Endothelial cell of umbilical vein (primary cell): Measurements from ENCODE around the gene MYEOV. TPM values are rescaled to one million over a fixed set of nuclear protein-coding genes. Genes with fewer than 3 reads are reported as not detected.

Experiments
- BruUV-seq: library from RNA; stranded (reverse); fragments of 400-500 nt; replicated peaks from 2 replicates; lab custom pipeline; 2021; lab: Mats Ljungman, UMichigan
- CTCF ChIA-PET: fragments of 300-600, 350-600 bp; sonication (Branson Sonifier 250); formaldehyde crosslinking; loops from one replicate; lab custom pipeline; 2021; ENCODE audit warnings: antibody characterized with exemption, inconsistent platforms; lab: Charles Lee
- POLR2A ChIA-PET: fragments of 300-600, 350-600 bp; sonication (Branson Sonifier 250); formaldehyde crosslinking; loops from one replicate; lab custom pipeline; 2021; ENCODE audit warnings: antibody characterized with exemption, inconsistent platforms; lab: Charles Lee
- DNase-seq: peaks from one replicate; pipeline ENCODE4 v3.0.0-alpha.2; 2011; ENCODE audit warnings: low read depth, low spot score
- FAIRE-seq: peaks from 2 replicates; lab custom pipeline; 2011; peaks lifted over from hg19 to GRCh38; lab: Jason Lieb, UNC
- H2AFZ ChIP-seq: 2 replicates; pipeline ENCODE4 v1.6.0; 2012; ENCODE audit warnings: low read depth, low read length, control low read depth, inconsistent platforms
- H3K27ac ChIP-seq: 2 replicates; pipeline ENCODE4 v1.5.1; 2011; ENCODE audit warnings: low read depth, mild to moderate bottlenecking, control low read depth, low read length, moderate library complexity; ENCODE audit not compliant: insufficient read depth
- H3K27me3 ChIP-seq, 2 experiments: 2 replicates each; pipeline versions ENCODE4 v1.6.0 to v1.6.1; 2011; ENCODE audit warnings: low read length in 2 of 2, mixed read lengths in 1 of 2; ENCODE audit not compliant: control insufficient read depth in 2 of 2, insufficient read depth in 2 of 2
- H3K36me3 ChIP-seq, 2 experiments: 2 replicates in 1 of 2; 3 replicates in 1 of 2; pipeline ENCODE4 v1.5.1; 2011; ENCODE audit warnings: low read length in 2 of 2, mild to moderate bottlenecking in 1 of 2, moderate library complexity in 1 of 2; ENCODE audit not compliant: control insufficient read depth in 2 of 2, insufficient read depth in 2 of 2; ENCODE audit errors: extremely low read depth in 1 of 2
- H3K4me1 ChIP-seq: 3 replicates; pipeline ENCODE4 v1.5.1; 2011; ENCODE audit warnings: mild to moderate bottlenecking, low read length; ENCODE audit not compliant: control insufficient read depth, insufficient read depth; ENCODE audit errors: extremely low read depth
- H3K4me2 ChIP-seq: 2 replicates; pipeline ENCODE4 v1.6.1; 2011; ENCODE audit warnings: low read length, control low read depth, mixed read lengths; ENCODE audit not compliant: insufficient read depth
- H3K4me3 ChIP-seq, 3 experiments: fragments of 200-600 bp in 1 of 3; sonication (generic), shearing (Covaris generic) in 1 of 3; replicated peaks in 1 of 3; 2 replicates each; pipeline ENCODE4 v1.5.1; 2011 to 2016; ENCODE audit warnings: control low read depth in 3 of 3, low read length in 3 of 3, mild to moderate bottlenecking in 2 of 3, inconsistent platforms in 1 of 3, low read depth in 1 of 3, moderate library complexity in 1 of 3; ENCODE audit not compliant: insufficient read depth in 1 of 3
- H3K79me2 ChIP-seq: 2 replicates; pipeline ENCODE4 v1.6.0; 2012; ENCODE audit warnings: low read length, inconsistent platforms; ENCODE audit not compliant: control insufficient read depth, insufficient read depth
- H3K9ac ChIP-seq: replicated peaks from 2 replicates; pipeline ENCODE3; 2011; ENCODE audit warnings: low read length, control low read depth; ENCODE audit not compliant: insufficient read depth; ENCODE audit errors: extremely low read depth
- H3K9me1 ChIP-seq: replicated peaks from 3 replicates; pipeline ENCODE4 v1.6.0; 2011; ENCODE audit warnings: mild to moderate bottlenecking, low read length; ENCODE audit not compliant: control insufficient read depth, insufficient read depth; ENCODE audit errors: extremely low read depth
- H3K9me3 ChIP-seq: replicated peaks from 2 replicates; pipeline ENCODE4 v1.5.1; 2012; ENCODE audit warnings: low read length, inconsistent platforms; ENCODE audit not compliant: control insufficient read depth, insufficient read depth
- H4K20me1 ChIP-seq: replicated peaks from 2 replicates; pipeline ENCODE3; 2011; ENCODE audit warnings: mild to moderate bottlenecking, low read length; ENCODE audit not compliant: control insufficient read depth, insufficient read depth; ENCODE audit errors: extremely low read depth
- FOS ChIP-seq: IDR thresholded peaks from 2 replicates; pipeline ENCODE4 v1.6.1; 2011; ENCODE audit warnings: mild to moderate bottlenecking, low read length, moderate library complexity, borderline replicate concordance; ENCODE audit not compliant: insufficient read depth
- GATA2 ChIP-seq: IDR thresholded peaks from 2 replicates; pipeline ENCODE4 v1.7.0; 2011; ENCODE audit warnings: low read depth, mild to moderate bottlenecking, moderate library complexity, mixed read lengths, low read length; ENCODE audit not compliant: insufficient read length, insufficient read depth
- JUN ChIP-seq: IDR thresholded peaks from 2 replicates; pipeline ENCODE4 v1.6.1; 2011; ENCODE audit warnings: borderline replicate concordance, low read depth; ENCODE audit not compliant: insufficient read length, insufficient read depth
- MYC ChIP-seq: IDR thresholded peaks from one replicate; pipeline ENCODE4 v1.6.1; 2011; ENCODE audit warnings: mild to moderate bottlenecking, low read depth, low read length
- POLR2A ChIP-seq: IDR thresholded peaks from 2 replicates; pipeline ENCODE4 v1.6.1; 2012; ENCODE audit warnings: low read depth, mild to moderate bottlenecking, control low read depth, low read length
- POLR2AphosphoS5 ChIP-seq: IDR thresholded peaks from 2 replicates; pipeline ENCODE4 v1.6.1; 2012; ENCODE audit warnings: low read depth, mild to moderate bottlenecking, control low read depth, low read length, moderate library complexity; ENCODE audit not compliant: insufficient read depth
- dilution Hi-C: fragments of 300-500 bp; cut with MboI; formaldehyde crosslinking; loops from one replicate; pipeline ENCODE4 v1.15.0; 2019; ENCODE audit warnings: low sequenced_read_pairs; ENCODE audit not compliant: extremely low pct_ligation_motif_present
- intact Hi-C: fragments of 100-400 bp; cut with micrococcal nuclease; formaldehyde crosslinking; loops from one replicate; pipeline ENCODE4 v1.10.0; 2022
- polyA plus RNA-seq, 4 experiments: library from polyadenylated mRNA; depleted of rRNA in 3 of 4; stranded (reverse) in 3 of 4; unstranded in 1 of 4; fragments of >200 nt; gene quantifications; 2 replicates each; pipeline versions ENCODE4 v1.2.1 to v1.2.3, GENCODE V29; 2011 to 2012; ENCODE audit warnings: missing spikeins in 1 of 4
- total RNA-seq: library from RNA; stranded (reverse); gene quantifications from 2 replicates; pipeline ENCODE4 v1.2.3, GENCODE V29; 2021
- TF ChIP-seq, protein P1 (sequence below): IDR thresholded peaks from 2 replicates; pipeline ENCODE4 v1.6.1; 2011; ENCODE audit not compliant: insufficient read depth, insufficient read length
- TF ChIP-seq, protein P2 (sequence below), 2 donors: IDR thresholded peaks; 1 replicate in 1 of 2; 2 replicates in 1 of 2; pipeline ENCODE4 v1.5.1; 2011; ENCODE audit warnings: low read length in 2 of 2, mild to moderate bottlenecking in 2 of 2, moderate library complexity in 2 of 2, control low read depth in 1 of 2, inconsistent platforms in 1 of 2, low read depth in 1 of 2; ENCODE audit not compliant: insufficient read depth in 1 of 2; ENCODE audit errors: extremely low read depth in 1 of 2

MYEOV gene
- total and polyA plus RNA-seq, 2 donors (not counting 3 experiments of a cell fraction or from before 2014, with no cell fraction given) = 3.8 to 14.4 TPM

DNA sequence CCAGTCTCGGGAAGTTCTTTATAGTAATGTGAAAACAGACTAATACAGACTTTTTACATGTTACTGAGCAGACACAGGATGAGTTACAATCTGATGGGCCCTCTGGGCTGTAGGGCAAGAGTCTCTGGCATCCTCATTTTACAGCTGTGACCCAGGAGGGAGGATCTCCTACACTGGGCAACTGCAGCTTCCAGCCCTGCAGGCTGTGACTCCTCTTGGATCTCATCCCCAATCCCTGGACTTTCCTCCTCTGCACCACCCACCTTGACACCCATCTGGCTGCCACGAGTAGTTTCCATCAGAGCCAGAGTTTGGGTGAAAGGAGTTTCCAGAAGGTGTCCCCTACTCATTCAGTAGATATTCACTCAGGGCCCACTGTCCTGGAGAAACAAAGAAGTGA, 48.9 kb upstream of the MYEOV start:
- intact Hi-C loops (no loop called here), dilution Hi-C loops (no loop called here)
- BruUV-seq = no TSS peak
- Histone ChIP-seq H3K36me3 (no peaks in the 10 kb centered on the region), H3K9ac (no peak overlapping the region), H4K20me1 (no peaks in the 10 kb centered on the region), H3K27ac (no peak overlapping the region), H3K4me1 (no peaks in the 10 kb centered on the region), H3K9me1 (no peaks in the 10 kb centered on the region), H3K79me2 (no peaks in the 10 kb centered on the region), H3K9me3 (no peaks in the 10 kb centered on the region), H3K4me2 (no peak overlapping the region), H3K27me3 (peaks cover 8 to 10% of the 10 kb centered on the region in 2 experiments), H3K4me3 (no peak overlapping the region), H2AFZ (no peak overlapping the region)
- DNase-seq (no peak), FAIRE-seq (no peak)
- CTCF ChIA-PET = interaction anchor here (1.4 kb wide), 1 partner anchor 143 kb away, joined by 4 read pairs; no protein-coding TSS in a partner anchor
- no peak for TF ChIP-seq POLR2A
- TF ChIP-seq POLR2AphosphoS5 = no peak
- TF ChIP-seq GATA2 = no peak
- no peak for TF ChIP-seq MYC
- no peak for TF ChIP-seq FOS
- TF ChIP-seq, protein P1, sequence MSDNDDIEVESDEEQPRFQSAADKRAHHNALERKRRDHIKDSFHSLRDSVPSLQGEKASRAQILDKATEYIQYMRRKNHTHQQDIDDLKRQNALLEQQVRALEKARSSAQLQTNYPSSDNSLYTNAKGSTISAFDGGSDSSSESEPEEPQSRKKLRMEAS = no peak
- TF ChIP-seq, protein P2, sequence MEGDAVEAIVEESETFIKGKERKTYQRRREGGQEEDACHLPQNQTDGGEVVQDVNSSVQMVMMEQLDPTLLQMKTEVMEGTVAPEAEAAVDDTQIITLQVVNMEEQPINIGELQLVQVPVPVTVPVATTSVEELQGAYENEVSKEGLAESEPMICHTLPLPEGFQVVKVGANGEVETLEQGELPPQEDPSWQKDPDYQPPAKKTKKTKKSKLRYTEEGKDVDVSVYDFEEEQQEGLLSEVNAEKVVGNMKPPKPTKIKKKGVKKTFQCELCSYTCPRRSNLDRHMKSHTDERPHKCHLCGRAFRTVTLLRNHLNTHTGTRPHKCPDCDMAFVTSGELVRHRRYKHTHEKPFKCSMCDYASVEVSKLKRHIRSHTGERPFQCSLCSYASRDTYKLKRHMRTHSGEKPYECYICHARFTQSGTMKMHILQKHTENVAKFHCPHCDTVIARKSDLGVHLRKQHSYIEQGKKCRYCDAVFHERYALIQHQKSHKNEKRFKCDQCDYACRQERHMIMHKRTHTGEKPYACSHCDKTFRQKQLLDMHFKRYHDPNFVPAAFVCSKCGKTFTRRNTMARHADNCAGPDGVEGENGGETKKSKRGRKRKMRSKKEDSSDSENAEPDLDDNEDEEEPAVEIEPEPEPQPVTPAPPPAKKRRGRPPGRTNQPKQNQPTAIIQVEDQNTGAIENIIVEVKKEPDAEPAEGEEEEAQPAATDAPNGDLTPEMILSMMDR (IDR thresholded peaks at IDR 0.05; ENCODE audit: extremely low read depth in 1 of 2, insufficient read depth in 1 of 2, low read depth in 1 of 2, low read length in 2 of 2) = no peak
- no peak for TF ChIP-seq JUN
- POLR2A ChIA-PET = no interaction called here
